GM23338 (cell line): ENCODE results near the gene SCN3A. TPM values are rescaled to one million over a fixed set of nuclear protein-coding genes. Genes with fewer than 3 reads are reported as not detected.

ENCODE experiments used
- ATAC-seq: fragments of 200-7000 bp; cut with Tn5 transposase; 3 replicates; pipeline ENCODE4 v1.9.1; 2020
- DNase-seq: peaks from one replicate; pipeline ENCODE4 v3.0.0-alpha.2; 2015; ENCODE audit warnings: low spot score
- H2AFZ ChIP-seq: fragments of 200-600 bp; sonication (generic); 2 replicates; pipeline ENCODE4 v1.8.0; 2016; ENCODE audit warnings: antibody characterized with exemption, mild to moderate bottlenecking, moderate library complexity
- H3F3A ChIP-seq: fragments of 200-600 bp; sonication (generic); replicated peaks from 2 replicates; pipeline ENCODE4 v1.8.0; 2017; ENCODE audit warnings: antibody characterized with exemption, mixed run types, low read depth
- H3K27ac ChIP-seq: fragments of 200-600 bp; sonication (generic); 2 replicates; pipeline ENCODE4 v1.6.1; 2016; ENCODE audit warnings: low read depth
- H3K27me3 ChIP-seq: fragments of 200-600 bp; sonication (generic); 2 replicates; pipeline ENCODE4 v1.8.0; 2016; ENCODE audit warnings: mild to moderate bottlenecking, mixed run types, moderate library complexity; ENCODE audit not compliant: insufficient read depth
- H3K36me3 ChIP-seq: fragments of 200-600 bp; sonication (generic); 2 replicates; pipeline ENCODE4 v1.8.0; 2016; ENCODE audit warnings: mild to moderate bottlenecking; ENCODE audit not compliant: insufficient read depth
- H3K4me1 ChIP-seq: fragments of 200-600 bp; sonication (generic); 2 replicates; pipeline ENCODE4 v1.8.0; 2016; ENCODE audit warnings: mild to moderate bottlenecking, moderate library complexity; ENCODE audit not compliant: insufficient read depth
- H3K4me2 ChIP-seq: fragments of 200-600 bp; sonication (generic); 2 replicates; pipeline ENCODE4 v1.7.1; 2017; ENCODE audit warnings: mixed run types
- H3K4me3 ChIP-seq: fragments of 200-600 bp; sonication (generic); 2 replicates; pipeline ENCODE4 v1.6.1; 2016; ENCODE audit warnings: mixed run types
- H3K79me2 ChIP-seq: fragments of 200-600 bp; sonication (generic); replicated peaks from 2 replicates; pipeline ENCODE4 v1.8.0; 2017; ENCODE audit warnings: mild to moderate bottlenecking; ENCODE audit not compliant: insufficient read depth
- H3K9me2 ChIP-seq: fragments of 200-600 bp; sonication (generic); 2 replicates; pipeline ENCODE4 v1.8.0; 2017; ENCODE audit not compliant: insufficient read depth
- H4K20me1 ChIP-seq: fragments of 200-600 bp; sonication (generic); replicated peaks from 2 replicates; pipeline ENCODE4 v1.8.0; 2017; ENCODE audit warnings: mild to moderate bottlenecking; ENCODE audit not compliant: insufficient read depth
- H3K27ac Mint-ChIP-seq: 2 replicates; pipeline ENCODE4 v1.8.0; 2020; ENCODE audit warnings: inconsistent platforms, mild to moderate bottlenecking, moderate library complexity, mixed read lengths
- H3K27me3 Mint-ChIP-seq: 3 replicates; pipeline ENCODE4 v1.8.0; 2022; ENCODE audit warnings: low read depth, mild to moderate bottlenecking, moderate library complexity, mixed read lengths, inconsistent platforms; ENCODE audit not compliant: insufficient read depth, poor library complexity
- H3K36me3 Mint-ChIP-seq: 3 replicates; pipeline ENCODE4 v1.8.0; 2021; ENCODE audit warnings: low read depth, mild to moderate bottlenecking, inconsistent platforms, moderate library complexity, mixed read lengths
- H3K4me1 Mint-ChIP-seq: 3 replicates; pipeline ENCODE4 v1.8.0; 2020; ENCODE audit warnings: mild to moderate bottlenecking, inconsistent platforms, mixed read lengths
- H3K4me3 Mint-ChIP-seq: 3 replicates; pipeline ENCODE4 v1.8.0; 2021; ENCODE audit warnings: moderate library complexity, mild to moderate bottlenecking, inconsistent platforms, mixed read lengths
- H3K9me3 Mint-ChIP-seq: 3 replicates; pipeline ENCODE4 v1.8.0; 2020; ENCODE audit warnings: moderate library complexity, mild to moderate bottlenecking, inconsistent platforms, mixed read lengths
- ETS1 ChIP-seq: IDR thresholded peaks from 2 replicates; pipeline ENCODE4 v1.6.1; 2016; ENCODE audit warnings: antibody characterized with exemption
- EZH2 ChIP-seq: fragments of 200-600 bp; sonication (generic); IDR thresholded peaks from one replicate; pipeline ENCODE4 v1.8.0; 2017; ENCODE audit warnings: antibody characterized with exemption, mild to moderate bottlenecking, low read depth; ENCODE audit not compliant: unreplicated experiment
- EZH2phosphoT487 ChIP-seq: fragments of 200-600 bp; sonication (generic); IDR thresholded peaks from one replicate; pipeline ENCODE4 v1.8.1; 2018; ENCODE audit warnings: antibody characterized with exemption; ENCODE audit not compliant: unreplicated experiment
- JUNB ChIP-seq: IDR thresholded peaks from one replicate; pipeline ENCODE4 v1.6.1; 2016; ENCODE audit warnings: antibody characterized with exemption; ENCODE audit not compliant: unreplicated experiment
- REST ChIP-seq: IDR thresholded peaks from one replicate; pipeline ENCODE4 v1.6.1; 2018; ENCODE audit warnings: antibody characterized with exemption; ENCODE audit not compliant: unreplicated experiment
- STAT1 ChIP-seq: IDR thresholded peaks from one replicate; pipeline ENCODE4 v1.6.1; 2016; ENCODE audit warnings: antibody characterized with exemption; ENCODE audit not compliant: unreplicated experiment
- ZNF114 ChIP-seq: fragments of 250-450 bp; sonication (Bioruptor Pico); IDR thresholded peaks from 2 replicates; pipeline ENCODE4 v1.5.0; 2020; ENCODE audit warnings: mild to moderate bottlenecking, moderate library complexity
- ZNF331 ChIP-seq: fragments of 250-450 bp; sonication (Bioruptor Pico); IDR thresholded peaks from 2 replicates; pipeline ENCODE4 v1.5.0; 2020; ENCODE audit warnings: low read depth, mild to moderate bottlenecking, moderate library complexity
- ZNF462 ChIP-seq: fragments of 250-450 bp; sonication (Bioruptor Pico); IDR thresholded peaks from 2 replicates; pipeline ENCODE4 v1.5.0; 2020; ENCODE audit warnings: mild to moderate bottlenecking, moderate library complexity
- polyA plus RNA-seq: library from polyadenylated mRNA; unstranded; fragments of >200 nt; fragmentation: Nextera tagmentation; extraction: Ambion mirVana; gene quantifications from 2 replicates; pipeline ENCODE4 v1.2.1, GENCODE V29; 2016
- total RNA-seq: library from RNA; depleted of rRNA; stranded (reverse); fragments of >200 nt; shearing (Covaris generic); gene quantifications from 2 replicates; pipeline ENCODE4 v1.2.3, GENCODE V29; 2014

SCN3A gene
- total and polyA plus RNA-seq, 2 experiments from 2014 or later, result 0.66 TPM; not detected in 1

GRCh38 chr2:165067643-165068486 is 136.0 kb downstream of the SCN3A start (continued):
- TF ChIP-seq REST (no peak), EZH2 (no peak), ZNF114 (CRISPR knock-in tag) (no peak), ZNF331 (CRISPR knock-in tag) (no peak), STAT1 (no peak), ETS1 (no peak)

GRCh38 chr2:165064743-165065142 is 139.1 kb downstream of the SCN3A start:
- no peaks in the 10 kb centered on the region for H3K36me3 Mint-ChIP-seq
- TF ChIP-seq ETS1 (no peak), JUNB (no peak), EZH2 (no peak), EZH2phosphoT487 (no peak), ZNF462 (no peak)

More at GRCh38 chr2:165064743-165065142, 139.1 kb downstream of the SCN3A start:
- Histone ChIP-seq H3K4me1 (peaks cover 26% of the 10 kb centered on the region), H2AFZ (no peak overlapping the region), H3K27ac (no peak overlapping the region), H3K36me3 (no peaks in the 10 kb centered on the region), H3K9me2 (no peaks in the 10 kb centered on the region), H3K4me2 (no peak overlapping the region), H4K20me1 (no peaks in the 10 kb centered on the region), H3F3A (no peaks in the 10 kb centered on the region), H3K27me3 (no peaks in the 10 kb centered on the region), H3K4me3 (no peak overlapping the region), H3K79me2 (no peaks in the 10 kb centered on the region)
- DNase-seq (no peak), ATAC-seq (no peak)
- Mint-ChIP-seq H3K4me1 (peaks cover 29% of the 10 kb centered on the region), H3K4me3 (no peak overlapping the region), H3K27ac (no peak overlapping the region), H3K9me3 (no peaks in the 10 kb centered on the region), H3K27me3 (peaks cover 3% of the 10 kb centered on the region)
